NB4 (cell line): Measurements from ENCODE around the gene RPTN.

Experiments
- DNase-seq: peaks from one replicate; pipeline ENCODE4 v3.0.0; 2010; ENCODE audit warnings: low read depth
- H3K4me3 ChIP-seq: one replicate; pipeline ENCODE4 v1.5.1; 2011; ENCODE audit warnings: mild to moderate bottlenecking, low read depth, low read length, moderate library complexity
- MYC ChIP-seq: IDR thresholded peaks from 2 replicates; pipeline ENCODE4 v1.6.1; 2011; ENCODE audit warnings: low read depth, low read length
- POLR2A ChIP-seq: IDR thresholded peaks from 2 replicates; pipeline ENCODE4 v1.6.1; 2011; ENCODE audit warnings: mild to moderate bottlenecking; ENCODE audit not compliant: insufficient read length; ENCODE audit errors: extremely low read depth
- TF ChIP-seq, protein P1 (sequence below): IDR thresholded peaks from 2 replicates; pipeline ENCODE4 v1.6.1; 2011; ENCODE audit warnings: low read depth, low read length
- TF ChIP-seq, protein P2 (sequence below): IDR thresholded peaks from one replicate; pipeline ENCODE4 v1.5.1; 2012; ENCODE audit warnings: low read depth, low read length

RPTN gene

GRCh38 chr1:152127673-152128072 lies 31.4 kb downstream of the RPTN start:
- TF ChIP-seq, protein P1, sequence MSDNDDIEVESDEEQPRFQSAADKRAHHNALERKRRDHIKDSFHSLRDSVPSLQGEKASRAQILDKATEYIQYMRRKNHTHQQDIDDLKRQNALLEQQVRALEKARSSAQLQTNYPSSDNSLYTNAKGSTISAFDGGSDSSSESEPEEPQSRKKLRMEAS, result no peak
- TF ChIP-seq POLR2A, result no peak
- TF ChIP-seq MYC, result no peak
- TF ChIP-seq, protein P2, sequence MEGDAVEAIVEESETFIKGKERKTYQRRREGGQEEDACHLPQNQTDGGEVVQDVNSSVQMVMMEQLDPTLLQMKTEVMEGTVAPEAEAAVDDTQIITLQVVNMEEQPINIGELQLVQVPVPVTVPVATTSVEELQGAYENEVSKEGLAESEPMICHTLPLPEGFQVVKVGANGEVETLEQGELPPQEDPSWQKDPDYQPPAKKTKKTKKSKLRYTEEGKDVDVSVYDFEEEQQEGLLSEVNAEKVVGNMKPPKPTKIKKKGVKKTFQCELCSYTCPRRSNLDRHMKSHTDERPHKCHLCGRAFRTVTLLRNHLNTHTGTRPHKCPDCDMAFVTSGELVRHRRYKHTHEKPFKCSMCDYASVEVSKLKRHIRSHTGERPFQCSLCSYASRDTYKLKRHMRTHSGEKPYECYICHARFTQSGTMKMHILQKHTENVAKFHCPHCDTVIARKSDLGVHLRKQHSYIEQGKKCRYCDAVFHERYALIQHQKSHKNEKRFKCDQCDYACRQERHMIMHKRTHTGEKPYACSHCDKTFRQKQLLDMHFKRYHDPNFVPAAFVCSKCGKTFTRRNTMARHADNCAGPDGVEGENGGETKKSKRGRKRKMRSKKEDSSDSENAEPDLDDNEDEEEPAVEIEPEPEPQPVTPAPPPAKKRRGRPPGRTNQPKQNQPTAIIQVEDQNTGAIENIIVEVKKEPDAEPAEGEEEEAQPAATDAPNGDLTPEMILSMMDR, result no peak
- H3K4me3 ChIP-seq, result no peak overlapping the region
- peak; percentile 27 for DNase-seq

GRCh38 chr1:152125834-152126443 lies 33.1 kb downstream of the RPTN start:
- TF ChIP-seq POLR2A (no peak), MYC (no peak)
- TF ChIP-seq, protein P2, result no peak
- TF ChIP-seq, protein P1, result no peak
- H3K4me3 ChIP-seq, result no peak overlapping the region
- no peak for DNase-seq

- peak; percentile 7 for DNase-seq
- TF ChIP-seq POLR2A (no peak), MYC (no peak)
- TF ChIP-seq, protein P1, result no peak
- TF ChIP-seq, protein P2, result no peak
These were observed 40.1 kb downstream of the RPTN start for GRCh38 chr1:152118915-152119314.

GRCh38 chr1:152115344-152115743 lies 43.7 kb downstream of the RPTN start, which contains the start of gene TCHH:
TSS of gene TCHH (minus strand) at chr1:152115444. CDS start at chr1:152114080, 1,364 bp downstream.
- H3K4me3 ChIP-seq, result no peak within 1 kb of the TSS
- TF ChIP-seq, protein P2, result no peak
- TF ChIP-seq, protein P1, result no peak
- TF ChIP-seq POLR2A, result no peak
- TF ChIP-seq MYC, result no peak
- no peak for DNase-seq

More at GRCh38 chr1:152118915-152119314, 40.1 kb downstream of the RPTN start:
- H3K4me3 ChIP-seq, result no peak overlapping the region

GRCh38 chr1:152112885-152113432 lies 46.1 kb downstream of the RPTN start:
- no peak overlapping the region for H3K4me3 ChIP-seq

More at GRCh38 chr1:152112885-152113432, 46.1 kb downstream of the RPTN start:
- DNase-seq, result no peak
- TF ChIP-seq POLR2A, result no peak
- TF ChIP-seq, protein P1, result no peak
- TF ChIP-seq, protein P2, result no peak
- no peak for TF ChIP-seq MYC
